ENCODE measurements around the gene MMD. TPM values are rescaled to one million over a fixed set of nuclear protein-coding genes. Genes with fewer than 3 reads are reported as not detected.

The MMD gene
- total and polyA plus RNA-seq, 2 donors (not counting 1 experiment from before 2014, with no cell fraction given) = 19.2 to 29.4 TPM

- H3K4me3 Mint-ChIP-seq = no peak overlapping the region
- ChIA-PET CTCF (no interaction called here), POLR2A (no interaction called here)
- no peaks in the 10 kb centered on the region for H3K4me1 Mint-ChIP-seq
- no peaks in the 10 kb centered on the region for H3K9me3 Mint-ChIP-seq (ENCODE audit: insufficient read depth)
- H3K27me3 Mint-ChIP-seq = peaks cover 24% of the 10 kb centered on the region
- H3K4me1 ChIP-seq (ENCODE audit: control insufficient read depth in 2 of 2, insufficient read depth in 2 of 2, low read length in 2 of 2) = no peaks in the 10 kb centered on the region
- no peak overlapping the region for H3K27ac Mint-ChIP-seq
- no peaks in the 10 kb centered on the region for H3K79me2 ChIP-seq (ENCODE audit: control insufficient read depth, insufficient read depth, low read length)
- no peaks in the 10 kb centered on the region for H4K20me1 ChIP-seq (ENCODE audit: control insufficient read depth, insufficient read depth, low read length, poor library complexity, severe bottlenecking)
- H3K27me3 ChIP-seq (replicated peaks in 1 of 4; ENCODE audit: control extremely low read depth in 1 of 4, control insufficient read depth in 3 of 4, insufficient read depth in 4 of 4, low read length in 3 of 4) = peaks cover 0 to 3% (median 0%) of the 10 kb centered on the region in 4 experiments
- no peak for ATAC-seq (ENCODE audit: low read depth)
- H3K4me2 ChIP-seq (replicated peaks; ENCODE audit: low read depth, low read length, poor library complexity, severe bottlenecking) = no peak overlapping the region
- H3K9ac ChIP-seq (ENCODE audit: low read length) = no peak overlapping the region
- no peak for TF ChIP-seq EZH2 (IDR thresholded peaks at IDR 0.05; ENCODE audit: borderline replicate concordance, insufficient read depth, low read depth, low read length, poor library complexity, severe bottlenecking)
- TF ChIP-seq CTCF (IDR thresholded peaks at IDR 0.05) = no peak
- no peak overlapping the region for H3K27ac ChIP-seq (ENCODE audit: low read length in 2 of 2)
- intact Hi-C loops (cut with micrococcal nuclease) = no loop called here
- no peak overlapping the region for H3K4me3 ChIP-seq (ENCODE audit: control extremely low read depth in 1 of 5, extremely low read depth in 1 of 5, insufficient read depth in 1 of 5, low read depth in 2 of 5, low read length in 4 of 5)
- no peak overlapping the region for H2AFZ ChIP-seq (ENCODE audit: insufficient read depth, low read depth, low read length, poor library complexity, severe bottlenecking)
- 71% methylated on average over 1 of the region's 2 CpGs for WGBS (ENCODE audit: insufficient coverage)
- no peak for DNase-seq
- no peaks in the 10 kb centered on the region for H3K9me3 ChIP-seq (ENCODE audit: control extremely low read depth in 1 of 3, control insufficient read depth in 2 of 3, insufficient read depth in 1 of 3, low read length in 2 of 3)
- H3K36me3 ChIP-seq (replicated peaks in 1 of 2; ENCODE audit: control extremely low read depth in 1 of 2, control insufficient read depth in 1 of 2, extremely low read depth in 1 of 2, insufficient read depth in 2 of 2, low read length in 1 of 2) = no peaks in the 10 kb centered on the region
Measured at GRCh38 chr17:55451758-55452138, 30.1 kb upstream of the MMD start.

GRCh38 chr17:55451203-55451641 is 29.6 kb upstream of the MMD start:
- no peak overlapping the region for H3K27ac Mint-ChIP-seq
- no peaks in the 10 kb centered on the region for H3K4me1 ChIP-seq (ENCODE audit: control insufficient read depth in 2 of 2, insufficient read depth in 2 of 2, low read length in 2 of 2)
- peaks cover 0 to 3% (median 0%) of the 10 kb centered on the region in 4 experiments for H3K27me3 ChIP-seq (replicated peaks in 1 of 4; ENCODE audit: control extremely low read depth in 1 of 4, control insufficient read depth in 3 of 4, insufficient read depth in 4 of 4, low read length in 3 of 4)
- DNase-seq = no peak
- H4K20me1 ChIP-seq (ENCODE audit: control insufficient read depth, insufficient read depth, low read length, poor library complexity, severe bottlenecking) = no peaks in the 10 kb centered on the region
- H3K36me3 ChIP-seq (replicated peaks in 1 of 2; ENCODE audit: control extremely low read depth in 1 of 2, control insufficient read depth in 1 of 2, extremely low read depth in 1 of 2, insufficient read depth in 2 of 2, low read length in 1 of 2) = no peaks in the 10 kb centered on the region
- 90% methylated on average over 1 of the region's 1 CpG for WGBS (ENCODE audit: insufficient coverage)
- H3K27me3 Mint-ChIP-seq = peaks cover 21% of the 10 kb centered on the region
- intact Hi-C loops (cut with micrococcal nuclease) = no loop called here
- no peak overlapping the region for H3K4me3 ChIP-seq (ENCODE audit: control extremely low read depth in 1 of 5, extremely low read depth in 1 of 5, insufficient read depth in 1 of 5, low read depth in 2 of 5, low read length in 4 of 5)
- H3K9me3 Mint-ChIP-seq (ENCODE audit: insufficient read depth) = no peaks in the 10 kb centered on the region
- no peaks in the 10 kb centered on the region for H3K79me2 ChIP-seq (ENCODE audit: control insufficient read depth, insufficient read depth, low read length)
- H3K4me3 Mint-ChIP-seq = no peak overlapping the region
- no peak overlapping the region for H2AFZ ChIP-seq (ENCODE audit: insufficient read depth, low read depth, low read length, poor library complexity, severe bottlenecking)
- CTCF ChIA-PET = no interaction called here
- no peak overlapping the region for H3K27ac ChIP-seq (ENCODE audit: low read length in 2 of 2)
- no peak overlapping the region for H3K9ac ChIP-seq (ENCODE audit: low read length)
- POLR2A ChIA-PET = no interaction called here
- no peak for TF ChIP-seq EZH2 (IDR thresholded peaks at IDR 0.05; ENCODE audit: borderline replicate concordance, insufficient read depth, low read depth, low read length, poor library complexity, severe bottlenecking)
- no peak for TF ChIP-seq CTCF (IDR thresholded peaks at IDR 0.05)
- no peak overlapping the region for H3K4me2 ChIP-seq (replicated peaks; ENCODE audit: low read depth, low read length, poor library complexity, severe bottlenecking)
- no peaks in the 10 kb centered on the region for H3K9me3 ChIP-seq (ENCODE audit: control extremely low read depth in 1 of 3, control insufficient read depth in 2 of 3, insufficient read depth in 1 of 3, low read length in 2 of 3)
- no peak for ATAC-seq (ENCODE audit: low read depth)
- no peaks in the 10 kb centered on the region for H3K4me1 Mint-ChIP-seq

Measured in B cell (primary cell).